ENCODE results near the gene RUSF1. TPM values are rescaled to one million over a fixed set of nuclear protein-coding genes. Genes with fewer than 3 reads are reported as not detected.

RUSF1 gene
- total and polyA plus RNA-seq, 10 of the 15 experiments (the other 5 are each of a cell fraction or from before 2014, with no cell fraction given) = 0.20 to 46.3 (median 29.7) TPM

DNA sequence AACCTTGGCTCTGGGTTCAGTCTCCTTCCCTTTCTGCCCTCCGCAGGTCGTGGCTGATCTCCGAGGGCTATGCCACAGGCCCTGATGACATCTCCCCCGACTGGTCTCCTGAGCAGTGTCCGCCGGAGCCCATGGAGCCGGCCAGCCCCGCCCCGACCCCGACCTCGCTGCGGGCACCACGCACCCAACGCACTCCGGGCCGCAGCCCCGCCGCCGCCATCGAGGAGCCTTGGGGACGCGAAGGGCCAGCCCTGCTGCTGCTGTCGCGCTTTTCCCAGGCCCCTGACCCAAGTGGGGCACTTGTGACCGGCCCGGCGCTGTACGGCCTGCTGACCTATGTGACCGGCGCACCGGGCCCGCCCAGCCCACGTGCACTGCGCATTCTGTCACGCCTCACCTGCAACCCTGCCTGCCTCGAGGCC lies 43.8 kb downstream of the RUSF1 start:
- BruUV-seq (replicated peaks) = no TSS peak
- SMC1A ChIA-PET (ENCODE audit: uncharacterized antibody, unreplicated experiment) = no interaction called here

DNA sequence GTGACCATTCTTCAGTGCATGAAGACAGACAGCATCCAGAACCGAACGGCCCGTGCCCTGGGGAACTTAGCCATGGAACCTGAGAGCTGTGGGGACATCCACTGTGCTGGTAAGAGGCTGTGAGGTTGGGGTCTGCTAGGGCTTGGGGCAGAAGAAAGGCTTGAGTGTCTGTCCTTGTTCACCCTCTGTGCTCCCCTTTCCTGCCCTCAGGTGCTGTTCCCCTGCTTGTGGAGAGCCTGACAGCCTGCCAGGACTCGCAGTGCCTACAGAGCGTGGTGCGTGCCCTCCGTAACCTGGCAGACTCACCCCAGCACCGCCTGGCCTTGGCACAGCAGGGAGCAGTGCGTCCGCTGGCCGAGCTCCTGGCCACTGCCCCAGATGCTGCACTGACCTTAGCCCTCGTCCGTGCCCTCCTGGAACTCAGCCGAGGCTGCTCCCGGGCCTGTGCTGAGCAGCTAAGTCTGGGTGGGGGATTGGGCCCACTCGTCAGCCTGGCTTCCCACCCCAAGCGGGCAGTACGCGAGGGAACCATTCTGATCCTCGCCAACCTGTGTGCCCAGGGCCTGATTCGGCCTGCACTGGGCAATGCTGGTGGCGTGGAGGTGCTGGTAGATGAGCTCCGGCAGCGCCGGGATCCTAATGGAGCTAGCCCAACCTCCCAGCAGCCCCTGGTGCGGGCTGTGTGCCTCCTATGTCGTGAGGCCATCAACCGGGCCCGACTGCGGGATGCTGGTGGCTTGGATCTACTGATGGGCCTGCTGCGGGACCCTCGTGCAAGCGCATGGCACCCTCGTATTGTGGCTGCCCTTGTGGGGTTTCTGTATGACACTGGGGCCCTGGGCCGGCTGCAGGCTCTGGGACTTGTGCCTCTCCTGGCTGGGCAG lies 46.0 kb downstream of the RUSF1 start:
- FAIRE-seq = no peak

More for the DNA sequence above, 43.8 kb downstream of the RUSF1 start:
- intact Hi-C loops (cut with micrococcal nuclease; ENCODE audit: unreplicated experiment) = no loop called here
- CTCF ChIA-PET = interaction anchor here (0.6 kb wide), 1 partner anchor 10 kb away, joined by 5 read pairs; no protein-coding TSS in a partner anchor
- Histone ChIP-seq H3K4me3 (no peak overlapping the region), H3K79me2 (ENCODE audit: control insufficient read depth, insufficient read depth, low read length) (peaks cover 11% of the 10 kb centered on the region), H3K27ac (ENCODE audit: control insufficient read depth, insufficient read depth) (no peak overlapping the region), H4K20me1 (ENCODE audit: control insufficient read depth, insufficient read depth) (no peaks in the 10 kb centered on the region), H3K9me3 (replicated peaks; ENCODE audit: control insufficient read depth, insufficient read depth, low read length) (no peaks in the 10 kb centered on the region), H2AFZ (ENCODE audit: control insufficient read depth, low read depth, low read length) (no peak overlapping the region), H3K36me3 (ENCODE audit: control insufficient read depth in 2 of 2, insufficient read depth in 2 of 2, low read length in 1 of 2) (peaks cover 0 to 20% of the 10 kb centered on the region in 2 experiments; a peak in 3 of 4 replicates), H3K4me1 (ENCODE audit: control insufficient read depth, insufficient read depth, low read length) (peaks cover 4% of the 10 kb centered on the region; the same call in 1 of the 2 replicates), H3K27me3 (replicated peaks in 1 of 2; ENCODE audit: control insufficient read depth in 2 of 2, insufficient read depth in 2 of 2, low read length in 1 of 2) (no peaks in the 10 kb centered on the region), H3K4me2 (ENCODE audit: control insufficient read depth, insufficient read depth) (no peak overlapping the region), H3K9ac (ENCODE audit: control insufficient read depth, insufficient read depth, low read length) (no peak overlapping the region)
- RAD21 ChIA-PET (ENCODE audit: unreplicated experiment) = interaction anchor here (0.7 kb wide), 1 partner anchor 76 kb away, joined by 3 read pairs; no protein-coding TSS in a partner anchor
- ATAC-seq = no peak
- no peak for DNase-seq (ENCODE audit: low read depth, low spot score)
- TF ChIP-seq ZNF622 (IDR thresholded peaks at IDR 0.05) = no peak
- TF ChIP-seq NR2C1 (IDR thresholded peaks at IDR 0.05) = no peak
- no peak for TF ChIP-seq JUNB (IDR thresholded peaks at IDR 0.05)
- TF ChIP-seq SREBF1 (IDR thresholded peaks at IDR 0.05; ENCODE audit: low read length) = no peak
- no peak for TF ChIP-seq RAD21 (IDR thresholded peaks at IDR 0.05; ENCODE audit: insufficient read depth, low read depth, low read length)
- in situ Hi-C loops (cut with MboI) = no loop called here
- no peak for FAIRE-seq
- POLR2A ChIA-PET = interaction anchor here (0.6 to 0.9 kb wide), 3 partner anchors 209 to 263 kb away, joined by 3 to 5 read pairs (median 4); no protein-coding TSS in a partner anchor
- 96% methylated on average over 32 of the region's 36 CpGs for WGBS (ENCODE audit: insufficient coverage, insufficient replicate concordance, low lambda C conversion rate, missing lambda C conversion rate)

More for the DNA sequence above, 46.0 kb downstream of the RUSF1 start:
- TF ChIP-seq, protein P1, sequence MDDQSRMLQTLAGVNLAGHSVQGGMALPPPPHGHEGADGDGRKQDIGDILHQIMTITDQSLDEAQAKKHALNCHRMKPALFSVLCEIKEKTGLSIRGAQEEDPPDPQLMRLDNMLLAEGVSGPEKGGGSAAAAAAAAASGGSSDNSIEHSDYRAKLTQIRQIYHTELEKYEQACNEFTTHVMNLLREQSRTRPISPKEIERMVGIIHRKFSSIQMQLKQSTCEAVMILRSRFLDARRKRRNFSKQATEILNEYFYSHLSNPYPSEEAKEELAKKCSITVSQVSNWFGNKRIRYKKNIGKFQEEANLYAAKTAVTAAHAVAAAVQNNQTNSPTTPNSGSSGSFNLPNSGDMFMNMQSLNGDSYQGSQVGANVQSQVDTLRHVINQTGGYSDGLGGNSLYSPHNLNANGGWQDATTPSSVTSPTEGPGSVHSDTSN (IDR thresholded peaks at IDR 0.05; ENCODE audit: insufficient replicate concordance, low read depth, low read length) = no peak
- TF ChIP-seq, protein P2, sequence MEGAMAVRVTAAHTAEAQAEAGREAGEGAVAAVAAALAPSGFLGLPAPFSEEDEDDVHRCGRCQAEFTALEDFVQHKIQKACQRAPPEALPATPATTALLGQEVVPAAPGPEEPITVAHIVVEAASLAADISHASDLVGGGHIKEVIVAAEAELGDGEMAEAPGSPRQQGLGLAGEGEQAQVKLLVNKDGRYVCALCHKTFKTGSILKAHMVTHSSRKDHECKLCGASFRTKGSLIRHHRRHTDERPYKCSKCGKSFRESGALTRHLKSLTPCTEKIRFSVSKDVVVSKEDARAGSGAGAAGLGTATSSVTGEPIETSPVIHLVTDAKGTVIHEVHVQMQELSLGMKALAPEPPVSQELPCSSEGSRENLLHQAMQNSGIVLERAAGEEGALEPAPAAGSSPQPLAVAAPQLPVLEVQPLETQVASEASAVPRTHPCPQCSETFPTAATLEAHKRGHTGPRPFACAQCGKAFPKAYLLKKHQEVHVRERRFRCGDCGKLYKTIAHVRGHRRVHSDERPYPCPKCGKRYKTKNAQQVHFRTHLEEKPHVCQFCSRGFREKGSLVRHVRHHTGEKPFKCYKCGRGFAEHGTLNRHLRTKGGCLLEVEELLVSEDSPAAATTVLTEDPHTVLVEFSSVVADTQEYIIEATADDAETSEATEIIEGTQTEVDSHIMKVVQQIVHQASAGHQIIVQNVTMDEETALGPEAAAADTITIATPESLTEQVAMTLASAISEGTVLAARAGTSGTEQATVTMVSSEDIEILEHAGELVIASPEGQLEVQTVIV (IDR thresholded peaks at IDR 0.05; ENCODE audit: borderline replicate concordance, partially characterized antibody) = no peak
- no peak for TF ChIP-seq YY1 (IDR thresholded peaks at IDR 0.05; ENCODE audit: low read depth, low read length)
- no peak for TF ChIP-seq SPI1 (IDR thresholded peaks at IDR 0.05; ENCODE audit: borderline replicate concordance, insufficient read depth, low read depth, low read length)
- TF ChIP-seq TARDBP (IDR thresholded peaks at IDR 0.05; ENCODE audit: borderline replicate concordance) = no peak
- TF ChIP-seq HCFC1 (IDR thresholded peaks at IDR 0.05; ENCODE audit: low read length) = no peak
- TF ChIP-seq DPF2 (IDR thresholded peaks at IDR 0.05) = no peak
- no peak for TF ChIP-seq BHLHE40 (IDR thresholded peaks at IDR 0.05; ENCODE audit: borderline replicate concordance in 1 of 2, low read depth in 2 of 2, low read length in 1 of 2)
- H3K79me2 ChIP-seq (ENCODE audit: control insufficient read depth, insufficient read depth, low read length) = peaks cover 30% of the 10 kb centered on the region
- in situ Hi-C loops (cut with MboI) (no loop called here), intact Hi-C loops (cut with micrococcal nuclease; ENCODE audit: unreplicated experiment) (no loop called here)
- no peaks in the 10 kb centered on the region for H4K20me1 ChIP-seq (ENCODE audit: control insufficient read depth, insufficient read depth)
- ChIA-PET CTCF (interaction anchor here (1.6 to 3.1 kb wide), 6 partner anchors 13 to 320 kb away, joined by 4 to 25 read pairs (median 10); partner anchors contain the start of gene RUSF1), RAD21 (ENCODE audit: unreplicated experiment) (no interaction called here), POLR2A (no interaction called here), SMC1A (ENCODE audit: uncharacterized antibody, unreplicated experiment) (no interaction called here)
- ATAC-seq (no peak), DNase-seq (ENCODE audit: low read depth, low spot score) (no peak)
- no peak overlapping the region for H2AFZ ChIP-seq (ENCODE audit: control insufficient read depth, low read depth, low read length)
- H3K4me3 ChIP-seq = no peak overlapping the region
- peaks cover 0 to 20% of the 10 kb centered on the region in 2 experiments; a peak in 3 of 4 replicates for H3K36me3 ChIP-seq (ENCODE audit: control insufficient read depth in 2 of 2, insufficient read depth in 2 of 2, low read length in 1 of 2)
- H3K27me3 ChIP-seq (replicated peaks in 1 of 2; ENCODE audit: control insufficient read depth in 2 of 2, insufficient read depth in 2 of 2, low read length in 1 of 2) = no peaks in the 10 kb centered on the region
- no peak overlapping the region for H3K9ac ChIP-seq (ENCODE audit: control insufficient read depth, insufficient read depth, low read length)
- H3K27ac ChIP-seq (ENCODE audit: control insufficient read depth, insufficient read depth) = no peak overlapping the region
- no peak overlapping the region; the same call in 1 of the 2 replicates for H3K4me2 ChIP-seq (ENCODE audit: control insufficient read depth, insufficient read depth)
- no TSS peak for BruUV-seq (replicated peaks)
- 91% methylated on average over 32 of the region's 35 CpGs for WGBS (ENCODE audit: insufficient coverage, insufficient replicate concordance, low lambda C conversion rate, missing lambda C conversion rate)
- H3K9me3 ChIP-seq (replicated peaks; ENCODE audit: control insufficient read depth, insufficient read depth, low read length) = no peaks in the 10 kb centered on the region
- peaks cover 5% of the 10 kb centered on the region for H3K4me1 ChIP-seq (ENCODE audit: control insufficient read depth, insufficient read depth, low read length)

Measured in GM12878 (cell line).